ENCODE measurements around the gene SYPL1. TPM values are rescaled to one million over a fixed set of nuclear protein-coding genes. Genes with fewer than 3 reads are reported as not detected.

The SYPL1 gene
- total RNA-seq, 1 experiment from 2014 or later: 98.3 TPM

GRCh38 chr7:106047818-106048705 lies 64.0 kb downstream of the SYPL1 start:
- Histone ChIP-seq H3K9me3 (ENCODE audit: control insufficient read depth, insufficient read depth, low read depth, low read length) (no peaks in the 10 kb centered on the region), H3K27ac (ENCODE audit: low read length) (no peak overlapping the region), H3K27me3 (ENCODE audit: control insufficient read depth, insufficient read depth, low read length) (peaks cover 2% of the 10 kb centered on the region; the same call in 1 of the 2 replicates), H3K36me3 (ENCODE audit: control insufficient read depth, insufficient read depth, low read length) (no peaks in the 10 kb centered on the region), H3K4me1 (ENCODE audit: control insufficient read depth, insufficient read depth, low read length) (no peaks in the 10 kb centered on the region; the same call in 1 of the 2 replicates), H3K4me3 (ENCODE audit: low read depth in 2 of 2, low read length in 2 of 2) (no peak overlapping the region)
- ChIA-PET CTCF (no interaction called here), POLR2A (no interaction called here)
- in situ Hi-C loops (cut with HindIII; ENCODE audit: low pct_unique_long_range_greater_than_20kb, low sequenced_read_pairs): no loop called here
- DNase-seq (ENCODE audit: low read depth, low spot score) (no peak), ATAC-seq (no peak)
- no TSS peak for BruUV-seq (replicated peaks)
- no peak for TF ChIP-seq SIN3A (IDR thresholded peaks at IDR 0.05; ENCODE audit: borderline replicate concordance, insufficient read depth, low read depth, low read length)
- TF ChIP-seq CTCF (IDR thresholded peaks at IDR 0.05): no peak
- TF ChIP-seq, protein P1, sequence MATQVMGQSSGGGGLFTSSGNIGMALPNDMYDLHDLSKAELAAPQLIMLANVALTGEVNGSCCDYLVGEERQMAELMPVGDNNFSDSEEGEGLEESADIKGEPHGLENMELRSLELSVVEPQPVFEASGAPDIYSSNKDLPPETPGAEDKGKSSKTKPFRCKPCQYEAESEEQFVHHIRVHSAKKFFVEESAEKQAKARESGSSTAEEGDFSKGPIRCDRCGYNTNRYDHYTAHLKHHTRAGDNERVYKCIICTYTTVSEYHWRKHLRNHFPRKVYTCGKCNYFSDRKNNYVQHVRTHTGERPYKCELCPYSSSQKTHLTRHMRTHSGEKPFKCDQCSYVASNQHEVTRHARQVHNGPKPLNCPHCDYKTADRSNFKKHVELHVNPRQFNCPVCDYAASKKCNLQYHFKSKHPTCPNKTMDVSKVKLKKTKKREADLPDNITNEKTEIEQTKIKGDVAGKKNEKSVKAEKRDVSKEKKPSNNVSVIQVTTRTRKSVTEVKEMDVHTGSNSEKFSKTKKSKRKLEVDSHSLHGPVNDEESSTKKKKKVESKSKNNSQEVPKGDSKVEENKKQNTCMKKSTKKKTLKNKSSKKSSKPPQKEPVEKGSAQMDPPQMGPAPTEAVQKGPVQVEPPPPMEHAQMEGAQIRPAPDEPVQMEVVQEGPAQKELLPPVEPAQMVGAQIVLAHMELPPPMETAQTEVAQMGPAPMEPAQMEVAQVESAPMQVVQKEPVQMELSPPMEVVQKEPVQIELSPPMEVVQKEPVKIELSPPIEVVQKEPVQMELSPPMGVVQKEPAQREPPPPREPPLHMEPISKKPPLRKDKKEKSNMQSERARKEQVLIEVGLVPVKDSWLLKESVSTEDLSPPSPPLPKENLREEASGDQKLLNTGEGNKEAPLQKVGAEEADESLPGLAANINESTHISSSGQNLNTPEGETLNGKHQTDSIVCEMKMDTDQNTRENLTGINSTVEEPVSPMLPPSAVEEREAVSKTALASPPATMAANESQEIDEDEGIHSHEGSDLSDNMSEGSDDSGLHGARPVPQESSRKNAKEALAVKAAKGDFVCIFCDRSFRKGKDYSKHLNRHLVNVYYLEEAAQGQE (IDR thresholded peaks at IDR 0.05; ENCODE audit: insufficient read depth in 1 of 2, low read depth in 2 of 2, low read length in 1 of 2): no peak
- no peak for TF ChIP-seq TCF7L2 (IDR thresholded peaks at IDR 0.05; ENCODE audit: low read depth, low read length)
- TF ChIP-seq POLR2AphosphoS5 (IDR thresholded peaks at IDR 0.05; ENCODE audit: low read depth, low read length): no peak
- intact Hi-C loops (cut with micrococcal nuclease; ENCODE audit: unreplicated experiment): loop anchor here (10.0 kb wide), 1 partner anchor 173 kb away; the partner anchor contains the start of gene ATXN7L1

GRCh38 chr7:106047184-106047583 lies 64.9 kb downstream of the SYPL1 start:
- ChIA-PET CTCF (no interaction called here), POLR2A (no interaction called here)
- in situ Hi-C loops (cut with HindIII; ENCODE audit: low pct_unique_long_range_greater_than_20kb, low sequenced_read_pairs): no loop called here
- TF ChIP-seq TCF7L2 (IDR thresholded peaks at IDR 0.05; ENCODE audit: low read depth, low read length) (no peak), CTCF (IDR thresholded peaks at IDR 0.05) (no peak), SIN3A (IDR thresholded peaks at IDR 0.05; ENCODE audit: borderline replicate concordance, insufficient read depth, low read depth, low read length) (no peak), POLR2AphosphoS5 (IDR thresholded peaks at IDR 0.05; ENCODE audit: low read depth, low read length) (no peak)
- TF ChIP-seq, protein P1 (IDR thresholded peaks at IDR 0.05; ENCODE audit: insufficient read depth in 1 of 2, low read depth in 2 of 2, low read length in 1 of 2): no peak
- Histone ChIP-seq H3K9me3 (ENCODE audit: control insufficient read depth, insufficient read depth, low read depth, low read length) (no peaks in the 10 kb centered on the region), H3K27ac (ENCODE audit: low read length) (no peak overlapping the region), H3K4me3 (ENCODE audit: low read depth in 2 of 2, low read length in 2 of 2) (no peak overlapping the region), H3K27me3 (ENCODE audit: control insufficient read depth, insufficient read depth, low read length) (no peaks in the 10 kb centered on the region; the same call in 1 of the 2 replicates), H3K36me3 (ENCODE audit: control insufficient read depth, insufficient read depth, low read length) (no peaks in the 10 kb centered on the region), H3K4me1 (ENCODE audit: control insufficient read depth, insufficient read depth, low read length) (no peaks in the 10 kb centered on the region; the same call in none of the 2 replicates)
- intact Hi-C loops (cut with micrococcal nuclease; ENCODE audit: unreplicated experiment): loop anchor here (10.0 kb wide), 1 partner anchor 172 kb away; the partner anchor contains the start of gene ATXN7L1
- DNase-seq (ENCODE audit: low read depth, low spot score): no peak
- no peak for ATAC-seq
- no TSS peak for BruUV-seq (replicated peaks)

All from Panc1 (cell line).